Effector memory CD4-positive, alpha-beta T cell (primary cell): ENCODE results near the gene DEPDC1B.

Experiments
- DNase-seq, 3 donors: peaks; one replicate each; pipeline ENCODE4 v3.0.0-alpha.2; 2020
- H3K27ac ChIP-seq: 2 replicates; pipeline ENCODE4 v1.7.0; 2013; ENCODE audit warnings: mild to moderate bottlenecking, low read length, moderate library complexity; ENCODE audit not compliant: insufficient read depth, poor library complexity, severe bottlenecking
- H3K27me3 ChIP-seq: replicated peaks from 2 replicates; pipeline ENCODE4 v1.7.0; 2013; ENCODE audit warnings: mild to moderate bottlenecking, low read length; ENCODE audit not compliant: insufficient read depth, control insufficient read depth, poor library complexity, severe bottlenecking
- H3K36me3 ChIP-seq: 2 replicates; pipeline ENCODE4 v1.7.0; 2013; ENCODE audit warnings: mild to moderate bottlenecking, low read length, moderate library complexity; ENCODE audit not compliant: control insufficient read depth, insufficient read depth
- H3K4me1 ChIP-seq: 2 replicates; pipeline ENCODE4 v1.7.0; 2013; ENCODE audit warnings: low read length, mild to moderate bottlenecking; ENCODE audit not compliant: control insufficient read depth, insufficient read depth, poor library complexity, severe bottlenecking
- H3K4me3 ChIP-seq: 2 replicates; pipeline ENCODE4 v1.7.0; 2013; ENCODE audit warnings: low read length, low read depth, mild to moderate bottlenecking; ENCODE audit not compliant: insufficient read depth, poor library complexity, severe bottlenecking
- H3K9me3 ChIP-seq: 2 replicates; pipeline ENCODE4 v1.7.0; 2013; ENCODE audit warnings: mild to moderate bottlenecking, low read length, moderate library complexity; ENCODE audit not compliant: control insufficient read depth

The DEPDC1B gene

GRCh38 chr5:60649288-60649917 is 50.6 kb downstream of the DEPDC1B start:
- Histone ChIP-seq H3K9me3 (no peaks in the 10 kb centered on the region), H3K36me3 (no peaks in the 10 kb centered on the region), H3K27ac (no peak overlapping the region), H3K4me3 (no peak overlapping the region), H3K27me3 (no peaks in the 10 kb centered on the region), H3K4me1 (no peaks in the 10 kb centered on the region)
- DNase-seq: no peak

DNA sequence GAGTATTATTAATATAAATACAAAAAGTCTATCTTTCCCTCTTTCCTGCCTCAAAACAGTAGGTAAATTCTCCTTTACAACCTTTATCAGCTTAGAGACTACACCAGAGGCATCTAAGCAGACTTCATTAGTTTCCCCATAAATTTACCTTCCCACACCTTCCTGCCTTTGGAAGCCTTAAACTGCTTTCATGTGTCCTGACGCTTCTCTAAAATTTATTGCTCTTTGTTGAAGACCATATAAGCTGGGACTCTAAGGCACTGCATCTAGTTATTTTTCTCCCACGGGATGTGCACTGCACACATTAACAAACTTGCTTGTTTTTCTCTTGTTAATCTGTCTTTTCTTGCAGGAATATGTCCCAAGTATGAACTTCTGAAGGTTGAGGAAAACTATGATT is 51.8 kb downstream of the DEPDC1B start:
- H3K36me3 ChIP-seq: no peaks in the 10 kb centered on the region
- DNase-seq: no peak
- no peaks in the 10 kb centered on the region for H3K4me1 ChIP-seq
- no peak overlapping the region for H3K27ac ChIP-seq
- no peaks in the 10 kb centered on the region for H3K27me3 ChIP-seq
- H3K4me3 ChIP-seq: no peak overlapping the region
- H3K9me3 ChIP-seq: no peaks in the 10 kb centered on the region

DNA sequence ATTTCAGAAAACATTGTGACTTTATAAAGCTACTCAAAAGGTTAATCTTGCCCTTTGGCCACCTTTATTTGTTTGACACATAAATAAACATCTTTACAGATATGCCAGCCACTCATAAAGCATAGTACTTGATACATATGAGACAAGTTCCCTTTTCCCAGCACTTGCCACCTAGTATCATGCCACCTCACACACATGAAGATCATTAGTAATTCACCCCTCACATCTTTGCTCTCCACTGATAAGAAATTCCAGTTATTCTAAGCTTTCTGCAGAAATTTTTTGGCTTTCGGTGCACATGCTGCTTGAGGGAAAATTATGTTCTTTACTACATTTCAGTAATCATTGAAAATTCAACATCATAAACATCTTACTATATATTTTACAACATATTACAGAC is 59.1 kb downstream of the DEPDC1B start:
- Histone ChIP-seq H3K9me3 (no peaks in the 10 kb centered on the region), H3K27ac (no peak overlapping the region), H3K4me3 (no peak overlapping the region), H3K36me3 (no peaks in the 10 kb centered on the region), H3K4me1 (no peaks in the 10 kb centered on the region), H3K27me3 (no peaks in the 10 kb centered on the region)
- DNase-seq: no peak

GRCh38 chr5:60639544-60639943 is 60.4 kb downstream of the DEPDC1B start:
- no peaks in the 10 kb centered on the region for H3K36me3 ChIP-seq
- H3K9me3 ChIP-seq: no peaks in the 10 kb centered on the region
- no peaks in the 10 kb centered on the region for H3K4me1 ChIP-seq
- H3K27me3 ChIP-seq: no peaks in the 10 kb centered on the region
- no peak for DNase-seq
- H3K4me3 ChIP-seq: no peak overlapping the region
- no peak overlapping the region for H3K27ac ChIP-seq

- Histone ChIP-seq H3K4me3 (no peak overlapping the region), H3K27ac (no peak overlapping the region), H3K9me3 (no peaks in the 10 kb centered on the region), H3K4me1 (no peaks in the 10 kb centered on the region), H3K27me3 (no peaks in the 10 kb centered on the region), H3K36me3 (no peaks in the 10 kb centered on the region)
- DNase-seq: no peak
Measured at GRCh38 chr5:60638300-60638699, 61.7 kb downstream of the DEPDC1B start.

DNA sequence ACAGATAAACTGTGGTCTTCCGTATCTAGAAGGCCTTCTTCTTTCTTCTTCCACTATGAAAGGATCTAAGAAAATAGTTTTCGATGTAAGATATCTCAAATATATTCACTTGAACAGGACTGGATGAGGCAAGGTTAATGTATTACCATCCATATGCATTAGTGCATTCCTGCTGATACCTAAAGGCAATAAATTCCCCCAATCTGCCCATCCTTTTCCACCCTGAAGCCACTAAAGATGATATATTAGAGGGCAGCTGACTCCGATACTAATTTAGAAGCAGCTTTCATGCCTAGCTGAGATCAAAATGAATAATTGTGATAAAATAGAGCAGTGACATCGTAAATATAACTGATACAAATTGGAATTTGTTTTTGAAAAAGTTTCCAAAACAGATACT is 63.3 kb downstream of the DEPDC1B start:
- Histone ChIP-seq H3K36me3 (no peaks in the 10 kb centered on the region), H3K4me3 (no peak overlapping the region)

GRCh38 chr5:60636001-60636400 is 64.0 kb downstream of the DEPDC1B start:
- Histone ChIP-seq H3K4me1 (no peaks in the 10 kb centered on the region), H3K36me3 (no peaks in the 10 kb centered on the region), H3K9me3 (no peaks in the 10 kb centered on the region), H3K27ac (no peak overlapping the region), H3K4me3 (no peak overlapping the region), H3K27me3 (no peaks in the 10 kb centered on the region)
- DNase-seq: no peak

More for the DNA sequence above, 63.3 kb downstream of the DEPDC1B start:
- Histone ChIP-seq H3K4me1 (no peaks in the 10 kb centered on the region), H3K27me3 (no peaks in the 10 kb centered on the region), H3K9me3 (no peaks in the 10 kb centered on the region), H3K27ac (no peak overlapping the region)
- no peak for DNase-seq

DNA sequence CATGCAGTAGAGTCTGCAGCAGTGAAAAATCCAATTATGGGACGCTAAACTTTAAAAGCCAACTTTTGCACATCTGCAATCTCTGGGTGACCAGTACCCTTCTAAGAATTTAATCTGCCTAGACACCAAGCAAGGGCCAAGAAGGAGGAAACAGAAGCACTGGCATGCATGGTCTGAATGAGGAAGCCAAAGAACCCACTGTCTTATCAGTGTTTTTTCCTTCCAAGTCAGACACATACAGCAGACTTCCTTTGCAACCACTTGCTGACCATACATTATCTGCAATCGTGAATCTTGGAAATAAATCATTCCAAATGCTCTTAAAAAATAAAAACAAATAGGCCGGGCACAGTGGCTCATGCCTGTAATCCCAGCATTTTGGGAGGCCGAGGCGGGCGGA is 65.9 kb downstream of the DEPDC1B start:
- no peaks in the 10 kb centered on the region for H3K27me3 ChIP-seq
- H3K27ac ChIP-seq: no peak overlapping the region
- H3K36me3 ChIP-seq: no peaks in the 10 kb centered on the region
- no peaks in the 10 kb centered on the region for H3K4me1 ChIP-seq
- H3K9me3 ChIP-seq: no peaks in the 10 kb centered on the region
- DNase-seq: no peak
- H3K4me3 ChIP-seq: no peak overlapping the region

DNA sequence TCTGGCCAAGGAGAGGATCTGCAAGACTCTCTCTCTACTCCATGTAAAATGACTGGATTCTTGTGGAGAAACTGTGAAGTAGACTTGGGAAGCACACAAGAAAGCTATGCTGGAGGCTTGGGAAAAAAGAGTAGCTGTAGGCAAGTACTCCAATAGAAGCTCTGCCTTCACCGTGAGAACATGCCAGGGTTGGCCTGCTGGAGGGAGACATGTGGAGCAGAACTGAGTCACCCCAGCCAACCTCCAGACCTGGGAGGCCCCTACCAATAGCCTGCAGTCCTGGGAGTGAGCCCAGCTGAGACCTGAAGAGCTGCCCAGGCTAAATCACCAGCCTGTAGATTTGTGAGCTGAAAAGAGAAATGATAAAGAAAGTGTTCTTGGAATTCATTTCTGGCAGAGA is 66.6 kb downstream of the DEPDC1B start:
- no peaks in the 10 kb centered on the region for H3K36me3 ChIP-seq
- H3K9me3 ChIP-seq: no peaks in the 10 kb centered on the region
- no peaks in the 10 kb centered on the region for H3K4me1 ChIP-seq
- H3K4me3 ChIP-seq: no peak overlapping the region
- H3K27ac ChIP-seq: no peak overlapping the region
- H3K27me3 ChIP-seq: no peaks in the 10 kb centered on the region
- DNase-seq: no peak

DNA sequence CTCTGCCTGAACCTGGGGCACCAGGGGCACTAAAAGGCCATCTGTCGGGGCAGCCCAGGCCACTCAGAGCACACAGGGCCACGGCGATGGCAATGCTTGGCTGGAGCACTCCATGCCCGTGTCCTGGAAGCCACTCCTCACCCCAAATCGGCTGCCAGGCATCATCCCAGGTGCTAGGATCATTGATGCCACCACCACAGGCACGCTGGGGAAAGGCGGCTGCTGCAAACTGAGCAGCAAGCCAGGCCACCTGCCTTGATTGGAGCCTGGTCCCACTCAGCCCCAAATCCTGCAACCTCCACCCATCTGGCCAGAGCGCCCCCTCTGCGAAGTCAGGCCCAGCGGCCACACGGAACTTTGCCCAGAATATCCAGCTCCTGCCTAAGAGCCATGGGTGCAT is 67.8 kb downstream of the DEPDC1B start:
- no peaks in the 10 kb centered on the region for H3K36me3 ChIP-seq
- no peak for DNase-seq
- no peaks in the 10 kb centered on the region for H3K9me3 ChIP-seq
- no peaks in the 10 kb centered on the region for H3K27me3 ChIP-seq
- H3K4me1 ChIP-seq: no peaks in the 10 kb centered on the region
- no peak overlapping the region for H3K4me3 ChIP-seq
- no peak overlapping the region for H3K27ac ChIP-seq
